ENCODE measurements around the gene PTPRCAP. TPM values are rescaled to one million over a fixed set of nuclear protein-coding genes. Genes with fewer than 3 reads are reported as not detected.
"Not testable (repeated sequence)": the region's sequence is repeated elsewhere in the genome, so short reads cannot be mapped to it uniquely, and the experiment has no call there.

Gene PTPRCAP
- total RNA-seq, 1 experiment from 2014 or later, result 0.56 TPM

- ChIA-PET CTCF (no interaction called here), POLR2A (ENCODE audit: low non-redundant PET) (no interaction called here)
- TF ChIP-seq, protein P1, sequence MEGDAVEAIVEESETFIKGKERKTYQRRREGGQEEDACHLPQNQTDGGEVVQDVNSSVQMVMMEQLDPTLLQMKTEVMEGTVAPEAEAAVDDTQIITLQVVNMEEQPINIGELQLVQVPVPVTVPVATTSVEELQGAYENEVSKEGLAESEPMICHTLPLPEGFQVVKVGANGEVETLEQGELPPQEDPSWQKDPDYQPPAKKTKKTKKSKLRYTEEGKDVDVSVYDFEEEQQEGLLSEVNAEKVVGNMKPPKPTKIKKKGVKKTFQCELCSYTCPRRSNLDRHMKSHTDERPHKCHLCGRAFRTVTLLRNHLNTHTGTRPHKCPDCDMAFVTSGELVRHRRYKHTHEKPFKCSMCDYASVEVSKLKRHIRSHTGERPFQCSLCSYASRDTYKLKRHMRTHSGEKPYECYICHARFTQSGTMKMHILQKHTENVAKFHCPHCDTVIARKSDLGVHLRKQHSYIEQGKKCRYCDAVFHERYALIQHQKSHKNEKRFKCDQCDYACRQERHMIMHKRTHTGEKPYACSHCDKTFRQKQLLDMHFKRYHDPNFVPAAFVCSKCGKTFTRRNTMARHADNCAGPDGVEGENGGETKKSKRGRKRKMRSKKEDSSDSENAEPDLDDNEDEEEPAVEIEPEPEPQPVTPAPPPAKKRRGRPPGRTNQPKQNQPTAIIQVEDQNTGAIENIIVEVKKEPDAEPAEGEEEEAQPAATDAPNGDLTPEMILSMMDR (conservative IDR thresholded peaks at IDR 0.05; ENCODE audit: low read depth, low read length), result no peak
- no peak for TF ChIP-seq EZH2 (IDR thresholded peaks at IDR 0.05; ENCODE audit: borderline replicate concordance, low read depth, low read length, poor library complexity, severe bottlenecking)
- no peak overlapping the region for H3K4me3 ChIP-seq (ENCODE audit: low read depth, low read length, poor library complexity, severe bottlenecking)
- H3K27ac ChIP-seq (ENCODE audit: low read depth, low read length, poor library complexity, severe bottlenecking), result no peak overlapping the region
- H3K36me3 ChIP-seq (ENCODE audit: insufficient read depth, low read length, poor library complexity, severe bottlenecking), result peaks cover 7% of the 10 kb centered on the region
- no peaks in the 10 kb centered on the region for H3K27me3 ChIP-seq (replicated peaks; ENCODE audit: insufficient read depth, low read depth, low read length, poor library complexity)
- intact Hi-C loops (cut with micrococcal nuclease; ENCODE audit: unreplicated experiment), result no loop called here
- no TSS peak for BruUV-seq (replicated peaks)
- H3K4me1 ChIP-seq (ENCODE audit: insufficient read depth, low read length, poor library complexity, severe bottlenecking), result peaks cover 15% of the 10 kb centered on the region
- H3K9me3 ChIP-seq (ENCODE audit: low read depth, low read length, poor library complexity, severe bottlenecking), result no peaks in the 10 kb centered on the region
- DNase-seq (ENCODE audit: low spot score), result no peak
Observed at GRCh38 chr11:67404515-67405195, 32.8 kb downstream of the PTPRCAP start.

DNA sequence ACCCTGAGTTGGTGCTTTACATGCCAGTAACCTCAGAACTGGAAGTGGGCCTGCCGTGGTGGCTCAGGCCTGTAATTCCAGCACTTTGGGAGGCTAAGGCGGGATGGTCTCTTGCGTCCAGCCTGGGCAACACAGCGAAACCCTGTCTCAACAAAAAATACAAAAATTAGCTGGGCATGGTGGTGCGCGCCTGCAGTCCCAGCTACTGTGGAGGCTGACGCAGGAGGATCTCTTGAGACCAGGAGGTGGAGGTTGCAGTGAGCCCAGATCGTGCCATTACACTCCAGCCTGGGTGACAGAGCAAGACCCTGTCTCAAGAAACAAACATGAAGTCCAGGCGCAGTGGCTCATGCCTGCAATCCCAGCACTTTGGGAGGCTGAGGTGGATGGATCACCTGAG is 34.4 kb downstream of the PTPRCAP start:
- H3K27me3 ChIP-seq (replicated peaks; ENCODE audit: insufficient read depth, low read depth, low read length, poor library complexity); H3K4me3 ChIP-seq (ENCODE audit: low read depth, low read length, poor library complexity, severe bottlenecking); H3K9me3 ChIP-seq (ENCODE audit: low read depth, low read length, poor library complexity, severe bottlenecking); intact Hi-C loops (cut with micrococcal nuclease; ENCODE audit: unreplicated experiment); H3K27ac ChIP-seq (ENCODE audit: low read depth, low read length, poor library complexity, severe bottlenecking); CTCF ChIA-PET; DNase-seq (ENCODE audit: low spot score); BruUV-seq (replicated peaks); POLR2A ChIA-PET (ENCODE audit: low non-redundant PET): not testable (repeated sequence)
- peaks cover 22% of the 10 kb centered on the region for H3K36me3 ChIP-seq (ENCODE audit: insufficient read depth, low read length, poor library complexity, severe bottlenecking)
- H3K4me1 ChIP-seq (ENCODE audit: insufficient read depth, low read length, poor library complexity, severe bottlenecking), result peaks cover 15% of the 10 kb centered on the region

DNA sequence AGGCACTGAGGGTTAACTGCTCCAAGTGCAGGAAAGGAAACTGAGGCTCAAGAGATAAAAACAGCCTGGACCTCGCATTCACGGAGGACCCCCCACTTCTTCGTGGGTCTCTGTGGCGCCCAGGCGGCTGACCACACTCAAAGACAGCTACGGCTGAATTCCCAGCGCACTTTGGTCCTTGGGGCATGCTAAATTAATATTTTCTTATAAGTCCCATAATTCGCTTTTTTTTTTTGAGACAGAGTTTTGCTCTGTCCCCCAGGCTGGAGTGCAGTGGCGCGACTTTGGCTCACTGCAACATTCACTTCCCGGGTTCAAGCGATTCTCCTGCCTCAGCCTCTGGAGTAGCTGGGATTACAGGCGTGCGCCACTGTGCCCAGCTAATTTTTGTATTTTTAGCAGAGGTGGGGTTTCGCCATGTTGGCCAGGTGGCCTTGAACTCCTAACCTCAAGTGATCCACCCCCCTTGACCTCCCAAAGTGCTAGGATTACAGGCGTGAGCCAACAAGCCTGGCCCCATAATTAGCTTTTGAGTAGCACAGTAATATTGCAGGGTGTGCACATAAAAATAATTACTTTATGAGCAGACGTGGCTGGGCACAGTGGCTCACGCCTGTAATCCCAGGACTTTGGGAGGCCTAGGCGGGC is 35.2 kb downstream of the PTPRCAP start:
- BruUV-seq (replicated peaks); intact Hi-C loops (cut with micrococcal nuclease; ENCODE audit: unreplicated experiment); H3K27me3 ChIP-seq (replicated peaks; ENCODE audit: insufficient read depth, low read depth, low read length, poor library complexity); DNase-seq (ENCODE audit: low spot score); H3K9me3 ChIP-seq (ENCODE audit: low read depth, low read length, poor library complexity, severe bottlenecking): not testable (repeated sequence)
- Histone ChIP-seq H3K4me1 (ENCODE audit: insufficient read depth, low read length, poor library complexity, severe bottlenecking) (peaks cover 15% of the 10 kb centered on the region), H3K27ac (ENCODE audit: low read depth, low read length, poor library complexity, severe bottlenecking) (peak overlapping the region; percentile 78), H3K4me3 (ENCODE audit: low read depth, low read length, poor library complexity, severe bottlenecking) (peak overlapping the region; percentile 7), H3K36me3 (ENCODE audit: insufficient read depth, low read length, poor library complexity, severe bottlenecking) (peaks cover 30% of the 10 kb centered on the region)
- POLR2A ChIA-PET (ENCODE audit: low non-redundant PET), result interaction anchor here (0.6 to 0.8 kb wide), 3 partner anchors 10 to 100 kb away, joined by 3 to 7 read pairs (median 4); partner anchors contain the start of gene RAD9A
- CTCF ChIA-PET, result interaction anchor here (0.5 to 1.5 kb wide), 16 partner anchors 10 to 370 kb away, joined by 3 to 18 read pairs (median 5); partner anchors contain the start of genes CDK2AP2, CLCF1 and RAD9A

DNA sequence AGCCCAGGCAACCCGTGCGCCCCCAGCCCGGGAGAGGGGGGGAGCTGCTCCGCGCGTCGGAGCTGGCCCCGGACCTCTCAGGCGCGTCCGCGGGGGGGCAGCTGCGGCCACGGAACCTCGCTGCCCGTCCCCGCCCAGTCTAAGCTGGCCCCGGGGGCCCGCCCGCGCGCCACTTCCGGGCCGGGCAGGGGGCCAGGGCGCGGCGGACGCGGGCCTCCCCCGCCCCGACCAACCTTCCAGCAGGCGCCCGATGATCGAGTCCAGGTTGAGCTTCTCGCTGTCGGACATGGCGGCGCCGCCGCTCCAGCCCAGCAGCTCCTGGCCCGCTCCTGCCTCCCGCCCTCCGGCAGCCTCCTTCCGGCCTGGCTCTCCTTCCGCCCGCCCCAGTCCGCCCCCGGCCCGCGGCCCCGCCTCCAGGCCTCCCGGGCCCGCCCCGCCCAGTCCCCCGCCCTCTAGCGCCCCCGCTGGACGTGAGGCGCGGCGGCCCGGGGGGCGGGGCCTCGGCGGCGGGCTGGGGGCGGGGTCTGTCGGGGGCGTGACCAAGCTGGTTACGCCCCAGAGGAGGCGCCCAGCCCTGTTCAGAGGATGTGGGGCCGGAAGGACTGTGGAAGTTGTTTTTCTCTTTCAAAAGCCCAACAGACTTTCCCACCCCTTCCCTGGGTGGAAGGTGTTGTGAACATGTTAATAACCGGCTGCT is 35.8 kb downstream of the PTPRCAP start, which contains the start of gene PPP1CA:
TSS of gene PPP1CA (minus strand) at position 364 of the 697 bp plus-strand sequence. CDS start at position 288, 76 bp downstream.
- intact Hi-C loops (cut with micrococcal nuclease; ENCODE audit: unreplicated experiment), result no loop called here
- Histone ChIP-seq H3K4me3 (ENCODE audit: low read depth, low read length, poor library complexity, severe bottlenecking) (peak within 1 kb of the TSS; percentile 87), H3K4me1 (ENCODE audit: insufficient read depth, low read length, poor library complexity, severe bottlenecking) (peaks cover 20% of the 10 kb centered on the region), H3K36me3 (ENCODE audit: insufficient read depth, low read length, poor library complexity, severe bottlenecking) (peaks cover 37% of the 10 kb centered on the region), H3K27me3 (replicated peaks; ENCODE audit: insufficient read depth, low read depth, low read length, poor library complexity) (no peaks in the 10 kb centered on the region), H3K9me3 (ENCODE audit: low read depth, low read length, poor library complexity, severe bottlenecking) (no peaks in the 10 kb centered on the region), H3K27ac (ENCODE audit: low read depth, low read length, poor library complexity, severe bottlenecking) (peak within 1 kb of the TSS; percentile 95)
- POLR2A ChIA-PET (ENCODE audit: low non-redundant PET), result interaction anchor here (0.6 to 0.8 kb wide), 3 partner anchors 10 to 100 kb away, joined by 3 to 7 read pairs (median 4); partner anchors contain the start of gene RAD9A
- CTCF ChIA-PET, result interaction anchor here (0.5 to 1.5 kb wide), 23 partner anchors 10 to 369 kb away, joined by 3 to 18 read pairs (median 4); partner anchors contain the start of genes CDK2AP2, CLCF1, GPR152 and RAD9A
- TF ChIP-seq, protein P1 (conservative IDR thresholded peaks at IDR 0.05; ENCODE audit: low read depth, low read length), result no peak; the same call in 1 of the 2 replicates
- no peak for TF ChIP-seq EZH2 (IDR thresholded peaks at IDR 0.05; ENCODE audit: borderline replicate concordance, low read depth, low read length, poor library complexity, severe bottlenecking)
- peak; percentile 95 for DNase-seq (ENCODE audit: low spot score)
- no TSS peak for BruUV-seq (replicated peaks)
